ENCODE results near the gene CELSR3.

- TF ChIP-seq EP300 (IDR thresholded peaks at IDR 0.05): no peak
- no peak for TF ChIP-seq CTCF (IDR thresholded peaks at IDR 0.05)
Observed at GRCh38 chr3:48652923-48653715, 9.6 kb downstream of the CELSR3 start.

All from sigmoid colon (tissue), 4 donors.